Small intestine (tissue), 7 donors: ENCODE results near the gene KRT85. TPM values are rescaled to one million over a fixed set of nuclear protein-coding genes. Genes with fewer than 3 reads are reported as not detected.

Source experiments
- DNase-seq, 2 donors: peaks; one replicate each; pipeline versions ENCODE4 v3.0.0 to v3.0.0-alpha.2; 2013
- FAIRE-seq: peaks from 2 replicates; lab custom pipeline; 2012; peaks lifted over from hg19 to GRCh38; lab: Jason Lieb, UNC
- H3K27ac ChIP-seq, 3 donors: one replicate each; pipeline ENCODE4 v1.5.1; 2013; ENCODE audit warnings: low read length in 2 of 3, mild to moderate bottlenecking in 2 of 3, control low read depth in 1 of 3, inconsistent platforms in 1 of 3, low read depth in 1 of 3, moderate library complexity in 1 of 3
- H3K27me3 ChIP-seq, 3 donors: one replicate each; pipeline ENCODE4 v1.6.1; 2013; ENCODE audit warnings: low read length in 3 of 3, inconsistent platforms in 1 of 3; ENCODE audit not compliant: control insufficient read depth in 3 of 3, insufficient read depth in 3 of 3
- H3K36me3 ChIP-seq, 3 donors: one replicate each; pipeline ENCODE4 v1.6.1; 2013; ENCODE audit warnings: low read length in 3 of 3, inconsistent platforms in 1 of 3, low read depth in 1 of 3, mild to moderate bottlenecking in 1 of 3, moderate library complexity in 1 of 3; ENCODE audit not compliant: control insufficient read depth in 3 of 3, insufficient read depth in 2 of 3
- H3K4me1 ChIP-seq, 3 donors: one replicate each; pipeline ENCODE4 v1.6.1; 2013; ENCODE audit warnings: low read length in 2 of 3, inconsistent platforms in 1 of 3, low read depth in 1 of 3, mild to moderate bottlenecking in 1 of 3, moderate library complexity in 1 of 3; ENCODE audit not compliant: control insufficient read depth in 3 of 3, insufficient read depth in 2 of 3
- H3K4me3 ChIP-seq, 3 donors: one replicate each; pipeline ENCODE4 v1.5.1; 2013; ENCODE audit warnings: low read length in 3 of 3, control low read depth in 1 of 3, inconsistent platforms in 1 of 3, low read depth in 1 of 3, mild to moderate bottlenecking in 1 of 3, moderate library complexity in 1 of 3
- H3K9me3 ChIP-seq, 2 donors: one replicate each; pipeline ENCODE4 v1.6.1; 2013; ENCODE audit warnings: low read depth in 1 of 2, low read length in 1 of 2; ENCODE audit not compliant: control insufficient read depth in 2 of 2, insufficient read depth in 1 of 2
- WGBS, 3 donors: extraction: QIAGEN DNeasy Blood & Tissue Kit; methylation state at CpG; one replicate each; pipeline ENCODE4 v1.1.7; 2013; 5-methylcytosine and 5-hydroxymethylcytosine counted together
- polyA plus RNA-seq, 4 donors: library from polyadenylated mRNA; stranded (reverse) in 3 of 4; unstranded in 1 of 4; fragments of 200-250 nt in 3 of 4; fragments of 120-200 nt in 1 of 4; gene quantifications; one replicate each; pipeline versions ENCODE4 v1.2.1 to v1.2.3, GENCODE V29; 2013
- donor health status: healthy with polysubstance abuse.
- donor health status: control.
- donor health status: control.
- donor health status: Bipolar disorder and iron deficiency.
- donor health status: healthy.

Gene KRT85
- polyA plus RNA-seq, 4 donors = 0.03 TPM; not detected in 3

- no peak for FAIRE-seq
- WGBS, 3 donors = 38 to 60% (median 45%) methylated on average over 15 of the region's 15 CpGs
- Histone ChIP-seq H3K4me1 (no peaks in the 10 kb centered on the region), H3K27ac (no peak overlapping the region), H3K36me3 (no peaks in the 10 kb centered on the region), H3K27me3 (peaks cover 0 to 5% (median 0%) of the 10 kb centered on the region in 3 donors), H3K9me3 (no peaks in the 10 kb centered on the region), H3K4me3 (no peak overlapping the region)
- peak; percentile 7 to 43 for DNase-seq
These were observed 13.0 kb upstream of the KRT85 start for GRCh38 chr12:52380271-52380694.

- 85 to 90% (median 89%) methylated on average over 6 of the region's 6 CpGs for WGBS, 3 donors
- FAIRE-seq (no peak), DNase-seq (no peak)
- no peak overlapping the region for H3K4me3 ChIP-seq
- H3K27ac ChIP-seq = no peak overlapping the region
- no peaks in the 10 kb centered on the region for H3K9me3 ChIP-seq
- no peaks in the 10 kb centered on the region for H3K36me3 ChIP-seq
- no peaks in the 10 kb centered on the region for H3K4me1 ChIP-seq
- peaks cover 0 to 5% (median 0%) of the 10 kb centered on the region in 3 donors for H3K27me3 ChIP-seq
These were observed 12.3 kb upstream of the KRT85 start for GRCh38 chr12:52379536-52379935.

DNA sequence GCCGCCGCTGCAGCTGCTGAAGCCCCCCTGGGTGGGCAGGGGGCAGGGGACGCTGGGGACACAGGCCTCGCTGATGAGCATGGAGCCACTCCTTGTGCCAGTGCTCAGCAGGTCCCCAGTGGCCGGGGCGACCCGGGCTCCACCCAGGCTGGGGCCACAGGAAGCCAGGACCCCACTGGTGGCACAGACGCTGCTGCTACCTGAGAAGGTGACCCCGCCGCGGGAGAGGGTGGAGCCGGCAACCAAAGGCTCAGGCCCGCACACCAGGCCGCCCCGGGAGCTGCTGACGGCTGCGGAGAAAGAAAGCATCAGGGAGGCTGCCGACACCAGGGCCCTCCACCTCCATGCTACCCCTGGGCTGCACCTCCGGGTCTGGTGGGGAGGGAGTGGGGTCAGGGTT is 10.8 kb upstream of the KRT85 start:
- H3K27ac ChIP-seq = no peak overlapping the region
- no peaks in the 10 kb centered on the region for H3K9me3 ChIP-seq
- H3K36me3 ChIP-seq = no peaks in the 10 kb centered on the region
- no peak for DNase-seq
- peaks cover 0 to 5% (median 0%) of the 10 kb centered on the region in 3 donors for H3K27me3 ChIP-seq
- no peaks in the 10 kb centered on the region for H3K4me1 ChIP-seq
- WGBS, 3 donors = 79 to 87% (median 84%) methylated on average over 16 to 19 of the region's 19 CpGs
- H3K4me3 ChIP-seq = no peak overlapping the region
- FAIRE-seq = no peak

GRCh38 chr12:52377266-52377665 is 10.0 kb upstream of the KRT85 start:
- no peak for FAIRE-seq
- H3K27me3 ChIP-seq = peaks cover 0 to 5% (median 0%) of the 10 kb centered on the region in 3 donors
- WGBS, 3 donors = 84 to 87% (median 85%) methylated on average over 8 of the region's 8 CpGs

DNA sequence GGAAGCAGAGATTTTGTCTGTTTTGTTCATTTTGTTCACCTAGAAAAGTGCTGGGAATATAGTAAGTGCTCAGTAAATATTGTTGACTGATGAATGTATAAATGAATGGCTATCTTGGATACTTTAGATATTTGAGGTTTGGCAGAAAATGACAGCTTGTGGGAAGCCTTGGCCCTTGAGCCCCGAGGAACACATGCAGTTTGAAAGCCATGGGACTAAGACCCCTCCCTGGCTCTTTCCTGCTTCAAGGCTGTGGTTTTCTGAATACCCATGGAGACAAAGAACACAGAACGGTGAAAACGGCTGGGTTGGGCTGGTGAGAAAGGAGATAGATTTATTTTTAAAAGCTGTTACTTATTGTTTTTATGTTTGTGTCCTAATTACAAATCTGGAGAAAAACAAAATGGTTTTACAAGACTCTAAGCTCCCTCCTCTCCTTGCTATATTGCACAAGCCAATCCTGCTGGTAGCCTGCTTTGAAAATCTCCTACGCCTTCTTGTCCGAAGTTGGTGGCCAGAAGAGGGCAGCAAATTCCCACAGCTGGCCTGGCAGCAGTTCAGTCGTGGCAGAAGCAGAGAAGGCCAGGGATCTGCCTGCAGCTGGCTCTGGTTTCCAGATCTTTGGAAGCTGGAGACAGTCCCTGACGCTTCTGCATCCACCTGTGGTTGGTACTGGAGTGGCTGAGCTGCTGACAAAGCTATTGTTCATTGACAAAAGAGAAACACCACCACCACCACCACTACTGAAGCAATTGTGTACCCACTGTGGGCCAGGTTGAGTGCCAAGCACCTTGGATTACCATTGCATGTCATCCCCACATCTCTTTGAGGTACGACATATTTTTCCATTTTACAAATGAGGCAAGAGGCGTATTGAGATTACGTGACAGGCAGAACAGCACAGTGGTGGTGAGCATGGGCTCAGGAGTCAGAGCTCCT is 5.2 kb upstream of the KRT85 start:
- no peak overlapping the region for H3K27ac ChIP-seq
- no peaks in the 10 kb centered on the region for H3K4me1 ChIP-seq
- FAIRE-seq (no peak), DNase-seq (peak; percentile 74 to 86)
- no peaks in the 10 kb centered on the region for H3K36me3 ChIP-seq
- H3K9me3 ChIP-seq = no peaks in the 10 kb centered on the region
- WGBS, 3 donors = 32 to 37% (median 36%) methylated on average over 10 of the region's 10 CpGs
- no peak overlapping the region for H3K4me3 ChIP-seq
- peaks cover 0 to 8% (median 0%) of the 10 kb centered on the region in 3 donors for H3K27me3 ChIP-seq

More at GRCh38 chr12:52377266-52377665, 10.0 kb upstream of the KRT85 start:
- no peak for DNase-seq
- no peaks in the 10 kb centered on the region for H3K9me3 ChIP-seq
- H3K4me1 ChIP-seq = no peaks in the 10 kb centered on the region
- H3K36me3 ChIP-seq = no peaks in the 10 kb centered on the region
- no peak overlapping the region for H3K4me3 ChIP-seq
- no peak overlapping the region for H3K27ac ChIP-seq

DNA sequence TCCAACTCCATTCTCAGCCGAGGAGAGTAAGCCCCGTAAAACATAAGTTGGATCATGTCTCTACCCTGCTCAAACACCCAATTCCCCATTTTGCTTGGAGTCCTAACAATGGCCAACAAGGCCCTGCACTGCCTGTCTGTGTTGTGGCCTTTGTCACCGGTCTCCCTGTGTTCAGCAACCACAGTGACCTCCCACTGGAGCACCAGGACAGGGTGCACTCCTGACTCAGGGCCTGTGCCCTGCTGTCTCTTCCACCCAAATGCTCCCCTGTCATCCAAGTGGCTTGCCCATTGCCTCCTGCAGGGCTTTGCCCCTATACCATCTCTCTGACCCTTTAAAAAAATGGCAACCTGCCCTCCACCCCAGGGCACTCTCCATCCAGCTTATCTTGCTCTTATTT is 4.4 kb upstream of the KRT85 start:
- WGBS, 3 donors = 78 to 81% (median 78%) methylated on average over 3 of the region's 3 CpGs
- Histone ChIP-seq H3K4me1 (no peaks in the 10 kb centered on the region), H3K27me3 (peaks cover 0 to 8% (median 0%) of the 10 kb centered on the region in 3 donors), H3K27ac (peak overlapping the region in 1 of 3 donors; percentile 1), H3K9me3 (no peaks in the 10 kb centered on the region), H3K36me3 (no peaks in the 10 kb centered on the region), H3K4me3 (no peak overlapping the region)
- DNase-seq (no peak), FAIRE-seq (no peak)

DNA sequence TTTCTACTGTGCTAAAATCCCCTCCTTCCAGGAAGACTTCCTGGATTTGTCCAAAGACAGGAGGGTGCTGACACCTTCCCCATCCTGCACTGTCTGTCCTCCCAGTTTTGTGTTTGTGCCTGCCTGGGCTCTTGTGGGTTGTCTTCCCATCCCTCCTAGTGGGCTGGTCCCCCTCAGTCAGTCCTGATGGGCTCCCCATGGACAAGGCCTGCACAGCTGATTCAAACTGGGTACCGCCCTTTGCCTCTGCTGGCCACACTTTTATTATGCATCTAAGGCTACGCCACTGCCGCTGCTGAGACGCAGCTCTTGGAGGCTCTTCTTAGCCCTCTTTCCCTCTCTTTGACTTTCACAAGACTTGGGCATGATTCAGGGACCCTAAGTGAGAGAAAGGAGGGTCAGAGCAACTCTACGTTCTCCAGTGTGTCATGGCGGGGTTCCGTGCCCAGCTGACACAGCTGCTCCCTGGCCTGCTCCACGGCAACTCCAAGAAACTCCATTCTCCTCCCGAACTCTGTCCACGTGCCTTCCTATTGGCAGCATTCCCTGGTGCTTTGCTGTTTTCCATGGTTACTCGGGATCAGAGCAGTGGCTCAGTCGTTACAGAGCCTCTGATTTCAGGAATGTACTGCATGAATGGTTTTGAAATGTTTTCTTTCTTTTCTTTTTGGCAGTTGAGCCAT is 3.8 kb upstream of the KRT85 start:
- no peaks in the 10 kb centered on the region for H3K4me1 ChIP-seq

GRCh38 chr12:52369809-52370208 is 2.5 kb upstream of the KRT85 start:
- no peak for FAIRE-seq
- 70 to 79% (median 77%) methylated on average over 6 of the region's 6 CpGs for WGBS, 3 donors

More for the DNA sequence above, 3.8 kb upstream of the KRT85 start:
- Histone ChIP-seq H3K9me3 (no peaks in the 10 kb centered on the region), H3K36me3 (no peaks in the 10 kb centered on the region), H3K27me3 (peaks cover 0 to 8% (median 0%) of the 10 kb centered on the region in 3 donors), H3K4me3 (no peak overlapping the region), H3K27ac (no peak overlapping the region)
- 60 to 76% (median 62%) methylated on average over 12 of the region's 12 CpGs for WGBS, 3 donors
- FAIRE-seq (no peak), DNase-seq (no peak)

More at GRCh38 chr12:52369809-52370208, 2.5 kb upstream of the KRT85 start:
- Histone ChIP-seq H3K4me1 (no peaks in the 10 kb centered on the region), H3K27me3 (peaks cover 0 to 8% (median 0%) of the 10 kb centered on the region in 3 donors), H3K27ac (no peak overlapping the region), H3K9me3 (no peaks in the 10 kb centered on the region), H3K36me3 (no peaks in the 10 kb centered on the region), H3K4me3 (no peak overlapping the region)
- DNase-seq = no peak
